Measurements from ENCODE around the gene ZFYVE26.
"Not testable (repeated sequence)": the region's sequence is repeated elsewhere in the genome, so short reads cannot be mapped to it uniquely, and the experiment has no call there.

ZFYVE26 gene

DNA sequence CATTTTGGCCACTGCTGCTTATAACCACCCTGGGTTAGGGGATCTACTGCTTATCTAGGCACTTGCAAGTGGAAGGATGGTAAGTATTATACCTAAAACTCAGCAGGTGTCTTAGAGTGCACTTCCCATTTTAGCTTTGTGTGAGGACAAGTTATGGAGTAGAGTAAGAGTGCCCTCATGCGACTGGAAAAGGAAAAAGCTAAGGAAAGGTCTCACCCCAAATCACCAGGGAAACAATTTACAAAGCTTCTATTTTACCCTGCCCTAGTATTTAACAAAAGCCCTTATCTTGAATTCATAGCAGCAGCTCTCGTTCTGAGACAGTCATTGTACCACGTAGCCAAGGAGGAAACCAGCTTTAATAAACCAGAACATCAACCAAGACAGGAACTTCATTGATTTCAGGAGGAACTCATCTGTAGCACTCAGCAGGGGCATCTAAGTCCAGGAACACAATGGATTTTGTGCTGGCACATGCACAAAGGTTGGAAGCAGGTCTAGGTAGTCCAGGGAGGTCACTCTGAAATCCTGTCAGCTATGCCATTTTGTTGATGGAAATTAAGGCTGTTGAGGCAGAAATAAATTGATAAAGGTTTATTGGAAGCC, 111.8 kb downstream of the ZFYVE26 start:
- peak; percentile 33 to 68 for DNase-seq

DNA sequence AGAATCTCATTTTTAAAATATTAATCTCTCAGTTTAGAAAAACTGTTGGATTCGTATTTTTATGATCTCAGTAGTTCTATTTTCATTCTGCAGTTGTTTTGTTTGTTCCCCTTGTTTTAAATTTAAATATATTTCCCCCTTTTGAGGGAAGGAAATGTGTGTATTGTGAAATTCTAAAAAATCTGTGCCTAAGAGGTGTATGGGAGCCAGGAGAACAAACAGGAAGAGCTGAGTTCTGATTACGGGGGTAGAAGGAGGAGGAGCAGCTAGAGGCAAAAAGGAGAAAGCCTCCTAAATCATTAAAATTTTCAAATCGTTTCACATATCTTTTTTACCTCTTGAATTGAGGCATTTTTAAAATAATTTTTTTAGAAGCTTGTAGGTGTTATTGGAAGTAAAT, 112.4 kb downstream of the ZFYVE26 start:
- DNase-seq: no peak

GRCh38 chr14:67701492-67701891, 114.9 kb downstream of the ZFYVE26 start, which contains the start of gene RDH12:
Gene RDH12 (plus strand): TSS chr14:67701886. CDS start chr14:67722643, 20,757 bp downstream.
- DNase-seq: not testable (repeated sequence)

GRCh38 chr14:67698179-67698578, 118.2 kb downstream of the ZFYVE26 start:
- no peak for DNase-seq

DNA sequence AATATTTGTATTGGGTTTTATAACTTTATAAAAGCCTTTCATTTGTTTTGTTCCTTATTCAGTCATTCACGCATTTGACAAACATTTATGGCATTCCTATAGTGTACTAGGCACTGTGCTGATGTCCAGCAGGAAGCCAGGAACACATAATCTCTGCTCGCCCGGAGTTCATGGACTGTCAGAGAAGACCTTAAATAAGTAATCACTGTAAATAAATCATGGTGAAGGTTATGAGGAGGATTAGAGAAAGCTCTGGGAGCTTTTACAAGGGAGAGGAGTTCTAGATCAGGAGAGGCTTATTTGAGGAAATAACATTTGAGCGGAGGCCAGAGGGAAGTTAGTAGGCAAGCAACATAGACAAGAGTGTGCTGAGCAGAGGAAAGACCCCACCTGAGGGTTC, 119.4 kb downstream of the ZFYVE26 start:
- no peak for DNase-seq
